DND-41 (cell line): Measurements from ENCODE around the gene ANKRD36C.
"Not testable (repeated sequence)": the region's sequence is repeated elsewhere in the genome, so short reads cannot be mapped to it uniquely, and the experiment has no call there.

Experiments
- EZH2 ChIP-seq: IDR thresholded peaks from 3 replicates; pipeline ENCODE4 v1.6.1; 2012; ENCODE audit warnings: borderline replicate concordance, low read depth, mild to moderate bottlenecking, moderate library complexity, low read length, inconsistent platforms; ENCODE audit not compliant: severe bottlenecking
- TF ChIP-seq, protein P1 (sequence below): IDR thresholded peaks from 2 replicates; pipeline ENCODE4 v1.5.1; 2012; ENCODE audit warnings: borderline replicate concordance, low read length, moderate library complexity, mild to moderate bottlenecking; ENCODE audit not compliant: poor library complexity, severe bottlenecking; ENCODE audit errors: extremely low read depth

DNA sequence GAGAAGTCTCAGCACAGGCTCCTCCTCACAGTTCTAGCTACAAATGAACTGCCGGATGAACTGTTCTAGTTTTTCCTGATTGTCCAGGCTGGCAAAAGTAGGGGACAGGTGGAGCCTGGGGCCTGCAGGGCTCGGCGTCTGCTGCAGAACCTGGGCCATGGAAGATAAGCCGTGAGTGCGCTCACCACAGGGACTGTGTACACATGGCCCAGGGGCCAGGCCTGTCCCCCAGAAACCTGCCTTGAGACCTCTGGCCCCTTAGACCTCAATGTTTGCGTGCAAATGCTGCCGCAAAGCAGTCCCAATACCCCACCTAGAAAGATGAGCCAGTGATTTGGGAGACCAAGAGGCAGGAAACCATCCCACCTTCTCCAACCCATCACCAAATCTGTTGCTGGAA is 30.5 kb upstream of the ANKRD36C start:
- TF ChIP-seq, protein P1, sequence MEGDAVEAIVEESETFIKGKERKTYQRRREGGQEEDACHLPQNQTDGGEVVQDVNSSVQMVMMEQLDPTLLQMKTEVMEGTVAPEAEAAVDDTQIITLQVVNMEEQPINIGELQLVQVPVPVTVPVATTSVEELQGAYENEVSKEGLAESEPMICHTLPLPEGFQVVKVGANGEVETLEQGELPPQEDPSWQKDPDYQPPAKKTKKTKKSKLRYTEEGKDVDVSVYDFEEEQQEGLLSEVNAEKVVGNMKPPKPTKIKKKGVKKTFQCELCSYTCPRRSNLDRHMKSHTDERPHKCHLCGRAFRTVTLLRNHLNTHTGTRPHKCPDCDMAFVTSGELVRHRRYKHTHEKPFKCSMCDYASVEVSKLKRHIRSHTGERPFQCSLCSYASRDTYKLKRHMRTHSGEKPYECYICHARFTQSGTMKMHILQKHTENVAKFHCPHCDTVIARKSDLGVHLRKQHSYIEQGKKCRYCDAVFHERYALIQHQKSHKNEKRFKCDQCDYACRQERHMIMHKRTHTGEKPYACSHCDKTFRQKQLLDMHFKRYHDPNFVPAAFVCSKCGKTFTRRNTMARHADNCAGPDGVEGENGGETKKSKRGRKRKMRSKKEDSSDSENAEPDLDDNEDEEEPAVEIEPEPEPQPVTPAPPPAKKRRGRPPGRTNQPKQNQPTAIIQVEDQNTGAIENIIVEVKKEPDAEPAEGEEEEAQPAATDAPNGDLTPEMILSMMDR, result not testable (repeated sequence)
- TF ChIP-seq EZH2, result not testable (repeated sequence)
